GM13977 (cell line): ENCODE measurements around the gene UBE2I.

Experiments used
- DNase-seq: peaks from one replicate; pipeline ENCODE4 v3.0.0; 2012; ENCODE audit warnings: low spot score
- in situ Hi-C: fragments of 300-500 bp; cut with MboI; formaldehyde crosslinking; loops from one replicate; pipeline ENCODE4 v1.12.0; 2022; ENCODE audit warnings: low sequenced_read_pairs, low pct_unique_long_range_greater_than_20kb, mixed read lengths, inconsistent platforms; ENCODE audit not compliant: unreplicated experiment
- TF ChIP-seq, protein P1 (sequence below): IDR thresholded peaks from 2 replicates; pipeline ENCODE4 v1.5.1; 2012; ENCODE audit warnings: mild to moderate bottlenecking, control low read depth; ENCODE audit not compliant: insufficient read depth; ENCODE audit errors: extremely low read depth, missing control alignments

The UBE2I gene

DNA sequence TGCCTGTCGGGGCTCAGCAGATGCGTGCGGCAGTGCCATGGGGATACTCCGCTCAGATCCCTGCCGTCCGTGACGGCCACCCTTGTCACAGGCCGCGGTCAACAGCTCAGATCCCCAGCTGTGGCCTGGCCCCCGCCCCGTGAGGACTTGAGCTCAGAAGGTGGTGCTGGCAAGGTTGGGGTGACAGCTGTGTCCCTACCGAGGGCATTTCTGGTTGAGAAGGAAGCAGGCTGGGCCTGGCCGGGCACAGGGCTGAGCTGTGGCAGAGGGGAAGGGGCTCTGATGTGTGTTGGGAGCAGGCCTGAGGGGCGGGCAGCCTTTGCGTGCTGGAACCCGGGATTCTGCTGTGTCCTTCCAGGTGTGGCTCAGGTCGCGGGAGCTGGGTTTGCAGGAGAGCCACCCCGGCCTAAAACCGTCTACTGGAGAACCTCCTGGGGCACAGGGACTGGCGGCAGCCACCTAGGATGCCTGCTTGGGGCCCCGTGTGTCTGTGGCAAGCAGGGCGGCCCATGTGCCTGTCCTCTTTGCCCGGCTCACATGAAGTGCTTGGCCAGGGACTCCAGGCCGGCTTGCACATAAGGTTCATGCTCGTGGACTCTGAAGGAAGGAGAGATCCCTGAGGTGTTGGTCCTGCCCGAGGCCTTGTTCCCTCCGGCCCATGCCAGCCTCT is 5.1 kb downstream of the UBE2I start:
- in situ Hi-C loops: no loop called here
- TF ChIP-seq, protein P1, sequence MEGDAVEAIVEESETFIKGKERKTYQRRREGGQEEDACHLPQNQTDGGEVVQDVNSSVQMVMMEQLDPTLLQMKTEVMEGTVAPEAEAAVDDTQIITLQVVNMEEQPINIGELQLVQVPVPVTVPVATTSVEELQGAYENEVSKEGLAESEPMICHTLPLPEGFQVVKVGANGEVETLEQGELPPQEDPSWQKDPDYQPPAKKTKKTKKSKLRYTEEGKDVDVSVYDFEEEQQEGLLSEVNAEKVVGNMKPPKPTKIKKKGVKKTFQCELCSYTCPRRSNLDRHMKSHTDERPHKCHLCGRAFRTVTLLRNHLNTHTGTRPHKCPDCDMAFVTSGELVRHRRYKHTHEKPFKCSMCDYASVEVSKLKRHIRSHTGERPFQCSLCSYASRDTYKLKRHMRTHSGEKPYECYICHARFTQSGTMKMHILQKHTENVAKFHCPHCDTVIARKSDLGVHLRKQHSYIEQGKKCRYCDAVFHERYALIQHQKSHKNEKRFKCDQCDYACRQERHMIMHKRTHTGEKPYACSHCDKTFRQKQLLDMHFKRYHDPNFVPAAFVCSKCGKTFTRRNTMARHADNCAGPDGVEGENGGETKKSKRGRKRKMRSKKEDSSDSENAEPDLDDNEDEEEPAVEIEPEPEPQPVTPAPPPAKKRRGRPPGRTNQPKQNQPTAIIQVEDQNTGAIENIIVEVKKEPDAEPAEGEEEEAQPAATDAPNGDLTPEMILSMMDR: no peak
- no peak for DNase-seq

DNA sequence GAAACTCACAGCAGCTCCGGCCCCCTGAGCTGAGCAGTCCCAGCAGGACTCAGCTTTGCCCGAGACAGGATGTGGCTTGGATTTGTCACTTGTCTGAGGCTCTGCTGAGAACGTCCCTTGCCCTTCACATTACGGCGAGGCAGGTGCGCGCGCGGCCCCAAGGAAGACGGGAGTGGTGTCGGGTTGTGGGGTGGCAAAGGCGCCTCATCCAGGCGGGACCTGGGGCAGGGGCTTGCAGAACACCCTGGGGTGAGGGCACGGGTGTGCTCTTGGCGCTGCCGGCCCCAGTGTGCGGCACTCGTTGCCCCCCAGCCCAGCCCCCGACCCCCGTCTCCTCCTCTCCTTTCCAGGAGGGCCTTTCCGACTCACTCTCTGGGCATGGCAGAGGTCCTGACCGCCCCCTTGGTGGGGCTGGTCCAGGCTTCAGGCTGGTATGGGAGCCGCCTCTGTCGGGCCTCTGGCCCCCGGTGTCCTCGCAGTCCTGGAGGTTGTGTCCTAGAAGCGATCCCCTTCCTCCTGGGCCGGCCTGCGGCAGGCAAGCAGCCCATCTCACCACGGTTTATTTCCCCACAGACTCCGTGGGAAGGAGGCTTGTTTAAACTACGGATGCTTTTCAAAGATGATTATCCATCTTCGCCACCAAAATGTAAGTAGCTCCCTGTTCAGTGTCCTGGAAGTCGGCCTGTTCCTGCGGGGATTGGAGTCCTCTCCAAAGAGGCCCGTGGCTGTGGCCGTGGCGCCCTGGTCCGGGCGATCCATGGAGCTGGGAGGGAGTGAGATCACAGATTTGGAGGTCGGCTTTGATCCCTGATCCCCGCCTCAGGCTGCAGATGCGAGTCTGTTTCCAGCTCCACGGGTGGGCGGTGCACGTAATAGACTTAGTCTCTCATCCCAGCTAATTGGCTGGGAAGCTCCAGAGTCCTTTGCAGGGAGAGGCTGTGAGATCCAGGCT is 5.9 kb downstream of the UBE2I start:
- no peak for DNase-seq
- TF ChIP-seq, protein P1: no peak
- in situ Hi-C loops: no loop called here

DNA sequence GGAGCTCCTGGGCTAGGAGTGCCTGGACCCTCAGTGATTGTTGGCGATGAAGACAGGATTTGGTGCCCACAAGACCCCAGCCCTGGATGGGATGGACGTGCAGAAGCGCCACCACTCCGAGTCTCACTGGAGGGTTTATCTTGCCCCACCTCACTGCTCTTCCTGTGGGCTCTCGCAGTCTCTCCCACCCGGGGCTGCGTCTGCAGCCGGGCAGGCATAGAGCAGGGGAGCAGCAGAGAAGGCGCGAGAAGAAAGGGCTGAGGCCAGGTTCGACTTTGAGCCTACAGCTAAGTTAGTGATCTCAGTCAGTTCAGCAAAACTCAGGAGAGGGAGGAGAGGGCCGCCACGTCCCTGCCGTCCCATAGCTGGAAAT is 6.6 kb downstream of the UBE2I start:
- TF ChIP-seq, protein P1: no peak
- DNase-seq: no peak
- in situ Hi-C loops: no loop called here

DNA sequence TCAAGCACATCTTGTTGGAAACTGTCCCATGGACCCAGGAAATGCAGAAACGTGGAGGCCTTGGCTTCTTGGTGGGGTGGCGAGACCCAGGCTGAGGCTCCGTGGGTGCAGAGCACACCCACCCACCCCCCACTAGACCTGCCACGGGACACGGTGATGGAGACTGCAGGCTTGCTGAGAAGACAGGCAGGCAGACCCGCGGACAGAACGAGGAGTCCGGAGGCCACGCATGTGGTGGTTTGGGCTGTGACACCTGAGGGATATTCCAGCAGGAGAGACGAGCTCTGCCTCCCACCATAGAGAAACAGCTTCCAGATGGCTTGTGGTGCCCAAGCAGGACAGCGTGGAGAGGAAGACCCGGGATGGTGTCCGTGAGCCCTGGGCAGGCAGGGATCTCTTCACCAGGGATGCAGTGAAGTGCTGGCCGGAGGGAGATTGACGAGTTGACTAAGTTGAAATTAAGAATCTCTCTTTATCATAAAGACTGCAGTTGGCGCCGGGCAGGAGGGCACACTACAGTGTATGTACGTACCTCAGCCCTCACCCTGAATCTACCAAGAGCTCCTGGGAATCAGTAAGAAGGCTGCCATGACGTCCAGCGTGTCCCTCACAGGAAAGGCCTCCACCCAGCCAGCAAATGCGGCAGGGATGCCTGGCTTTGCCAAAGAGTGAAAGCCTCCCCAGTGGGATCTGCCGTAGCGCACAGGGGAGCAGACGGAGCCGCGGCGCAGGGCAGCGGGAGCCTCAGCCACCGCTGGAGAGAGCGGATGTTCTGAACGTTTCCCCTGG is 8.2 kb downstream of the UBE2I start:
- no peak for DNase-seq
- TF ChIP-seq, protein P1: no peak
- in situ Hi-C loops: no loop called here

DNA sequence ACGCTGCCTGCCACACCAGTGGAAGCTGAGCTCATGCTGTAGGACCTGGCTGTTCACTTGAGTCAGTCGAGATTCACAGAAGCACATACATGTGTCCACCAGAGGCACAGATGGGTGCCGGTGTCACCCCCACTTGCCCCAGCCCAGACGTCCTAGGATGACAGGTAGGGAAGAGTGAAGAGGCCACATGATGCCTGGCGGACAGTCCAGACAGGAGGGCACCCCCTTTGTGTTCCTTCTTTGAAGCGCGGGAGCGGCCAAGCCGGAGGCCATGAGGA is 8.8 kb downstream of the UBE2I start:
- in situ Hi-C loops: no loop called here
- TF ChIP-seq, protein P1: no peak
- DNase-seq: no peak

DNA sequence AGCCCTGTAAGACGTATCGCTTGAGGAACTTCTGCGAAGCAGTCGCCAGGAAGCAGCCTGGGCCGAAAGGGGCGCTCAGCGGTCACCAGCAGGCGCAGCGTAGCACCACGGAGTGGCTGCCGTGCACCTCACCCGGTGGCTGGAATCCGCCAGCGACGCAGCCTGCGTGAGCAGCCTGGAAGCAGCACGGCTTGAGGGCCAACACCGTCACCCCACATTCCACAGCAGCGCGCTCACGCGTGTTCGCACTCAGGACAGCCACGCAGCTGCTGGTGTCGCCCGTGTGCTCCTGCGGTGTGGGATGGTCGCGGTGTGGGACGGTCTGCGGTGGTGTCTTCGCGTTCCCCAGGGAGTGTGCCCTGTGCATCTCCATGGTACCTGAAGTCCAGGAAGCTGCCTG is 9.6 kb downstream of the UBE2I start:
- DNase-seq: no peak
- TF ChIP-seq, protein P1: no peak
- in situ Hi-C loops: no loop called here
